Forelimb muscle (tissue), 1 donor: Measurements from ENCODE around the gene UTS2B. TPM values are rescaled to one million over a fixed set of nuclear protein-coding genes. Genes with fewer than 3 reads are reported as not detected.
"Not testable (repeated sequence)": the region's sequence is repeated elsewhere in the genome, so short reads cannot be mapped to it uniquely, and the experiment has no call there.

ENCODE experiments used
- DNase-seq: peaks from one replicate; pipeline ENCODE4 v3.0.0-alpha.2; 2013; ENCODE audit warnings: low read depth
- polyA plus RNA-seq: library from polyadenylated mRNA; unstranded; fragments of 120-200 nt; gene quantifications from one replicate; pipeline ENCODE4 v1.2.1, GENCODE V29; 2013; ENCODE audit not compliant: insufficient read length

UTS2B gene
- polyA plus RNA-seq, 1 donor, result 0.14 TPM

GRCh38 chr3:191280111-191280510 is 50.2 kb downstream of the UTS2B start:
- no peak for DNase-seq

- no peak for DNase-seq
Observed at GRCh38 chr3:191275751-191276150, 54.6 kb downstream of the UTS2B start.

- not testable (repeated sequence) for DNase-seq
Observed at GRCh38 chr3:191275244-191275643, 55.1 kb downstream of the UTS2B start.

GRCh38 chr3:191269289-191270085 is 60.8 kb downstream of the UTS2B start:
- DNase-seq, result no peak

GRCh38 chr3:191268737-191269136 is 61.6 kb downstream of the UTS2B start:
- DNase-seq, result no peak

GRCh38 chr3:191263850-191264249 is 66.5 kb downstream of the UTS2B start:
- DNase-seq, result no peak

GRCh38 chr3:191263365-191263764 is 67.0 kb downstream of the UTS2B start:
- no peak for DNase-seq

GRCh38 chr3:191262650-191263049 is 67.7 kb downstream of the UTS2B start:
- no peak for DNase-seq

GRCh38 chr3:191261304-191261638 is 69.1 kb downstream of the UTS2B start:
- no peak for DNase-seq

GRCh38 chr3:191260431-191261303 is 69.7 kb downstream of the UTS2B start:
- DNase-seq, result no peak

GRCh38 chr3:191259486-191259885 is 70.8 kb downstream of the UTS2B start:
- DNase-seq, result no peak

GRCh38 chr3:191257286-191257685 is 73.0 kb downstream of the UTS2B start:
- no peak for DNase-seq

GRCh38 chr3:191256405-191256804 is 73.9 kb downstream of the UTS2B start:
- no peak for DNase-seq

- DNase-seq, result no peak
Observed at GRCh38 chr3:191255156-191255555, 75.2 kb downstream of the UTS2B start.

GRCh38 chr3:191254098-191254873 is 76.0 kb downstream of the UTS2B start:
- DNase-seq, result no peak

- no peak for DNase-seq
Observed at GRCh38 chr3:191253089-191253799, 77.1 kb downstream of the UTS2B start.

GRCh38 chr3:191246630-191247029 is 83.7 kb downstream of the UTS2B start:
- no peak for DNase-seq

- DNase-seq, result peak; percentile 36
Observed at GRCh38 chr3:191246034-191246433, 84.3 kb downstream of the UTS2B start.

- DNase-seq, result no peak
Observed at GRCh38 chr3:191244242-191244867, 86.0 kb downstream of the UTS2B start.

- no peak for DNase-seq
Observed at GRCh38 chr3:191240486-191240885, 89.8 kb downstream of the UTS2B start.

GRCh38 chr3:191239407-191240031 is 90.8 kb downstream of the UTS2B start:
- DNase-seq, result no peak
